HFF-Myc (cell line): ENCODE data around the gene CRB2.

Experiments
- DNase-seq: peaks from one replicate; pipeline ENCODE4 v3.0.0-alpha.2; 2011; ENCODE audit warnings: low read depth; ENCODE audit errors: extremely low read depth
- H3K4me3 ChIP-seq: replicated peaks from 2 replicates; pipeline ENCODE4 v1.5.1; 2011; ENCODE audit warnings: low read depth, mild to moderate bottlenecking, control low read depth, low read length
- TF ChIP-seq, protein P1 (sequence below): IDR thresholded peaks from 2 replicates; pipeline ENCODE4 v1.5.1; 2012; ENCODE audit warnings: mild to moderate bottlenecking, low read depth, low read length, control low read depth; ENCODE audit errors: missing control alignments

Gene CRB2

DNA sequence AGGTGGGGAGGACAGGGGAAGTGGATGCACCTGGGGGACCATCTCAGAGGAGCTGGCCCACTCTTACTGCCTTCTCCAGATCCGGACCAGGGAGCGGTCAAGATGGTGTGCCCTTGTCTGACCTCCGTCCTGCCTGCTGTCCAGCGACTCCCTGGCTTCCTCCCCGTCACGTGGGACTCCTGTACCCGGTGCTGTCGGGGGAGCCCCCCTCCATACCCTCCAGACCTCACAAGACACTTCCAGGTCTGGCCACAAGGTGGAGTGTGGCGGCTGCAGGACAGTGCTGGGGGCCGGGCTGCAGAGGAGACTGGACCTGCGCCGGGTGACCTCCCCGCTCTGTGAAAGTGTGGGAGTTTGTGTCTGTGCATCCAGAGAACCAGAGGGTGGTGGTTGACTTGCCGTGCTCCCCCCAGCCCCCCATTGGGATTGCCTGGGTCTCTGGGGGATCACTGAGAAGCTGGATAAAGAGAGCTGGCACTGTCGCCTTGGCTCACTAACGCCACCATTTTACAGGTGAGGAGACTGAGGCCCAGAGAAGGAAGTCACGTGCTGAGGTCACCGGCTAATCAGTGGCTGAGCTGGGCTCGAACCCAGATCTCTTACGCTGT lies 1.9 kb upstream of the CRB2 start:
- no peak overlapping the region for H3K4me3 ChIP-seq
- DNase-seq, result no peak
- TF ChIP-seq, protein P1, sequence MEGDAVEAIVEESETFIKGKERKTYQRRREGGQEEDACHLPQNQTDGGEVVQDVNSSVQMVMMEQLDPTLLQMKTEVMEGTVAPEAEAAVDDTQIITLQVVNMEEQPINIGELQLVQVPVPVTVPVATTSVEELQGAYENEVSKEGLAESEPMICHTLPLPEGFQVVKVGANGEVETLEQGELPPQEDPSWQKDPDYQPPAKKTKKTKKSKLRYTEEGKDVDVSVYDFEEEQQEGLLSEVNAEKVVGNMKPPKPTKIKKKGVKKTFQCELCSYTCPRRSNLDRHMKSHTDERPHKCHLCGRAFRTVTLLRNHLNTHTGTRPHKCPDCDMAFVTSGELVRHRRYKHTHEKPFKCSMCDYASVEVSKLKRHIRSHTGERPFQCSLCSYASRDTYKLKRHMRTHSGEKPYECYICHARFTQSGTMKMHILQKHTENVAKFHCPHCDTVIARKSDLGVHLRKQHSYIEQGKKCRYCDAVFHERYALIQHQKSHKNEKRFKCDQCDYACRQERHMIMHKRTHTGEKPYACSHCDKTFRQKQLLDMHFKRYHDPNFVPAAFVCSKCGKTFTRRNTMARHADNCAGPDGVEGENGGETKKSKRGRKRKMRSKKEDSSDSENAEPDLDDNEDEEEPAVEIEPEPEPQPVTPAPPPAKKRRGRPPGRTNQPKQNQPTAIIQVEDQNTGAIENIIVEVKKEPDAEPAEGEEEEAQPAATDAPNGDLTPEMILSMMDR, result peak; percentile 88

DNA sequence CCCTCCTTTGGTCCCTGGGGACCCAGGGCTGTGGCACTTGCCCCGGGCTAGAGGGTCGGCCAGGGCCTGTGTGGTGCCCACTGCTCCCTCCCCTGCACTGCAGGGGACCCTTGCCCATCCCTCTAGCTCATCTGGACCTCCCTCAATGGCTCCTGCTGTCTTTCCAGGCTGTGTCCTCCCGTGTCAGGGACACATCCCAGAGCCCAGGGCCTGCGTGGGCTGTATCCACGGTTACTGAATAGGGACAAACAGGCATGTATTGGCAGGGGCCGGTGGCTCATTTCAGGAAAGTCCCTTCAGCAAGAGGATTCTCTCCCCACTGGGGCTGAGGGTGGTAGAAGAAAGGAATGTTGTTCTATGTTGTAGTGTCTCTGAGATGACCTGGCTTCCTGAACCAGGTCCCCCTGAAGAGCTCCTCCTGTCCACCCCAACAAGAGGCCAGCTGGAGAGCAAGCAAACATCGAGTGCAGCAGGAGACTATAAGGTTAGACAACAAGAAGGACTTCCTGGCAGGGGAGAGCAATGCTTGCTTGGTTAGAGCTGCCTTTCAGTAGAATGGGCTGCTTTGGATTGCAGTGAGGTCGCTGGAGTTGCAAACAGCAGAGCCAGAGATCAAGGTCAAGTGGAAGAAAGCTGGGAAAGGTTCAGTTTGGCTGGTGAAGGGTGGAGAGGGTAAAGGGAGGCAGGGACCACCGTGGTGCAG lies 1.0 kb upstream of the CRB2 start:
- TF ChIP-seq, protein P1, result no peak
- DNase-seq, result no peak
- no peak overlapping the region for H3K4me3 ChIP-seq

DNA sequence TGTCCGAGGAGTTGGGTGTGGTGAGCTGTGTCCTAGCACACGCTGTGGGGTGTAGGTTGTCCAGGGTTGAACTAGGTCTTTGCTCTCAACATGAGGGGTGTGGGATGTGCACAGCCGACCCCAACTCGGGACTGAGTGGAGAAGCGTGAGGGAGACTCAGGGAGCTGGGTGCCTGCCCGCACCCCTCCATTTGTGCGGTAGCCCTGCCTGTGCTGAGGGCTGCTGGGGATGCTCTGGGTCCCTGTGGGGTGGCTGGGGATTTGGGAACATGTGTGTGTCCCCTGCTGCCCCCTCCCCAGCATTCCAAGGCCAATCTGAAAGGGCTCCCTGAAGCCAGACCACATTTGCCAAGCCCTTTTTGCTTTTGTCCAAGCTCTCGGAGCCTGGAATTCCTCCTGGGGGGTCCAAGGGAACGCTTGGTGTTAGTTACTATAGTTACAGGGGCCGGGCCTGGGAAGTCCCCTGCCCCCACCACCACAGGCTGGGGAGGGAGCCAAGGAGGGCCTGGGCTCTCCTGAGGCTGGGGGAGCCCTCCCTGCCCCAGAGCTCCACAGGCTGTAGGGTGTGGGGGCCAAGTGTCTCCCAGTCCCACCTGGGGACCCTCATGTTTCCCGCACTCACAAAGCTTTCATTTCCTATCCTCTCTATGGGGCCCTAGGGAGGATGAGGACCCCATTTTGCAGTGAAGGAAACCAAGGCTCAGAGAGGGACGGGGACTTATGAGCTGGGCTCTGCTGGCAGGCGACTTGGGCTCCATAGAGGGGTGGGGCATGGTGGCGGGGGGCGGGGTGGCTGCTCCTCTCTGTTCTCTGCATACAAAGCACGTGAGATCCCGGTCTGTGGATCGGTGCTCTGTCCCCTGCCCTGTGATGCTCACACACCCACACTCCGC lies 1.1 kb downstream of the CRB2 start:
- TF ChIP-seq, protein P1, result no peak
- no peak for DNase-seq
- no peak overlapping the region for H3K4me3 ChIP-seq

DNA sequence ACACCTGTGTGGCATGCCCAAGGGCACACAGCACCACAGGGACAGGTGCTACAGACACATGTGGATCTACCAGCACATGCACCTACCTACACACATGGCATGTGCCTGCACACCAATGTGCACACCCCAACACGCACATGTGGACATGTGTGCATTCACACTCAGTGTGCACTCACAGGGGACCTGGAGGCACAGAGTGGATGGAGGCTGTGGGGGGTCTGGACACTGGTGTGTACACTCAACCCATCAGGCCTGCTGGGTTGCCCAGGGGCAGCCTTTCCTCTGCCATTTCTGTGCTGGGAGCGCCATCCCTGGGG lies 1.7 kb downstream of the CRB2 start:
- DNase-seq, result no peak
- TF ChIP-seq, protein P1, result no peak
- no peak overlapping the region for H3K4me3 ChIP-seq

DNA sequence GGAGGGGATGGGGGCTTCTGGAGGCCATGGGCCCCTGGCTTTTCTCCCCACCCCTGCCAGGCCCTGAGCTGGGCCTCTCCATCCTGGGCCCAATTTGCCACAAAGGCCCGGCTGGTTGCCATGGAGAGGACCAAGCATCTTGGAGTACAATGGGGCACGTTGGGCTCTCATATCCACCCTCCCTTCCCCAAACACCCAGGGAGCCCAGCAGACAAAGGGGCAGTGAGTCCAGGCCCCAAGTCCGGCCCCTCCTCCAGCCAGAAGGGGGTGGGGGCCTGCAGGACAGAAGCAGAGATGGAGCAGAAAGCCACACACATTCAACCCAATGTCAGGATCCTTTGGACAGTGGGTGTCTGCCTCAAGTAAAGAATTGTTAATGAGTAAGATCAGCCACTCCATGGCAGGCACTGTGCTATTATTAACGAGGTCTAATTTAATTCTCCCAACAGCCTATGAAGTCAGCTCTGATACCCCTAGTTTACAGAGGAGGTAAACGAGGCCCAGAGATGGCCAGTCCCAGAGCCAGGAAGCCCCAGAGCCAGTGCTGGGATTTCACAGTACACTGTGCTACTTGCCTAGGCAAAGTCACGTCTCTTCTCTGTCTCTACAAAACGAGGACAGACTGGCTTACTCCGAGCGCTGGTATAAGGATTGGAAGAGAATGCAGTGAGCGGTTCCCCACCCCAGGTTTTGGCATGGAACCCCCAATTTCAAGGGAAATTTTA lies 2.3 kb downstream of the CRB2 start:
- no peak overlapping the region for H3K4me3 ChIP-seq
- TF ChIP-seq, protein P1, result no peak
- no peak for DNase-seq

DNA sequence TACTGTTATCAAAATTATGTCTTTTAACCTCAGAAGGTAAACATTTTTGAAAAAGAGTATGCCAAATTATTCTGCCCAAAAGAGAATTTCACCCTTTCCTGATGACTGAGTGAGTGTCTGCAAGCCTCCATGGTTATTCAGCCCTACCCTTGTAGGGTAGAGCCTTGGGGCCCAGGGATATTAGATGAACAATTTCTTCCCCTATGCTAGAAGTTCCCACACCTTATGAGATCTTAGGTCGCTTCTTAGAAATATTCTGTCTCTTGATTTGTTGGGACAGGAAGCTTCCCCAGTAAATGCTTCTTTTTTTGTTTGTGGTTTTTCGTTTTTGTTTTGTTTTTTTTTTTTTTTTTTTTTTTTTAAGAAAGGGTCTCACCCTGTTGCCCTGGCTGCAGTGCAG lies 3.1 kb downstream of the CRB2 start:
- TF ChIP-seq, protein P1, result no peak
- DNase-seq, result no peak
- no peak overlapping the region for H3K4me3 ChIP-seq
